ENCODE measurements around the gene AGTR2.
"Not testable (repeated sequence)": the region's sequence is repeated elsewhere in the genome, so short reads cannot be mapped to it uniquely, and the experiment has no call there.

The AGTR2 gene, protein sequence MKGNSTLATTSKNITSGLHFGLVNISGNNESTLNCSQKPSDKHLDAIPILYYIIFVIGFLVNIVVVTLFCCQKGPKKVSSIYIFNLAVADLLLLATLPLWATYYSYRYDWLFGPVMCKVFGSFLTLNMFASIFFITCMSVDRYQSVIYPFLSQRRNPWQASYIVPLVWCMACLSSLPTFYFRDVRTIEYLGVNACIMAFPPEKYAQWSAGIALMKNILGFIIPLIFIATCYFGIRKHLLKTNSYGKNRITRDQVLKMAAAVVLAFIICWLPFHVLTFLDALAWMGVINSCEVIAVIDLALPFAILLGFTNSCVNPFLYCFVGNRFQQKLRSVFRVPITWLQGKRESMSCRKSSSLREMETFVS

DNA sequence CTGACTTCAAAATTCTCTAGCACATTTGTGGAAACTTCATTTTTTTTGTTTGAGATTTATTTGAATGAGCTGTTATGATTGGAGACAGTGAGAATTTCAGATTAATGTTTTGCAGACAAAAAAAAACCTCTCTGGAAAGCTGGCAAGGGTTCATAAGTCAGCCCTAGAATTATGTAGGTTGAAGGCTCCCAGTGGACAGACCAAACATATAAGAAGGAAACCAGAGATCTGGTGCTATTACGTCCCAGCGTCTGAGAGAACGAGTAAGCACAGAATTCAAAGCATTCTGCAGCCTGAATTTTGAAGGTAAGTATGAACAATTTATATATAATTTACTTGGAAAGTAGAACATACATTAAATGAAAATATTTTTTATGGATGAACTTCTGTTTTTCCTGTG is at the start of gene AGTR2:
AGTR2 (plus strand) TSS at position 234 of the 400 bp plus-strand sequence. CDS start 1,537 bp downstream, outside the sequence.
- DNase-seq, result no peak

DNA sequence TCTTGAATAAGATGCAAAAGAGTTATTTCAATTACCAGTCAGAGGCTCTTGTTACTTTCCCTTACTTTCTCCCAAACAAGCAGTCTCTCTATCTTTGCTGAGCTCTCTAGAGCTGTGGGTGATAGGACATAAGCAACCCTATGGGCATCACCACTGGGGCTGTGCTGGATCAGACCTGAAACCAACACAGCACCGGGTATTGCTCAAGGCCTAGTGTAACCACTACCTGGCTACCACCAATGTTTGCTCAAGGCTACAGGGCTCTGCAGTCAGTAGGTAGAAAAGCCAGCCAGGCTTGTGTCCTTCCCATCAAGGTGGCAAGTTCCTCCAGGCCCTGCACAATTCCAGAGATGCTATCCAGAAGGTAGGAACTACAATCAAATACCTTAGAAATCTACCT is 35.3 kb upstream of the AGTR2 start:
- no peak for DNase-seq

DNA sequence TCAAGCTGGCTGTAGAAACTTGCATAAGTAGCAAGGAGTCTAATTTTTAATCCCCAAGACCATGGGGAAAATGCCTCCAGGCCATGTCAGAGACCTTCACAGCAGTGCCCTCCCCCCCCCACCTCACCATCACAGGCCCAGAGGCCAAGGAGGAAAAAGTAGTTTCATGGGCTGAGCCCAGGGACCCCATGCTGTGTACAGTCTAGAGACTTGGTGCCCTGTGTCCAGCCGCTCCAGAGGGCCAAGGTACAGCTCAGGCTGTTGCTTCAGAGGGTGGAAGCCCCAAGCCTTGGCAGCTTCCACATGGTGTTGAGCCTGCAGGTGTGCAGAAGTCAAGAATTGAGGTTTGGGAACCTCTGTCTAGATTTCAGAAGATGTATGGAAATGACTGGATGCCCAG is 29.3 kb upstream of the AGTR2 start:
- not testable (repeated sequence) for DNase-seq

DNA sequence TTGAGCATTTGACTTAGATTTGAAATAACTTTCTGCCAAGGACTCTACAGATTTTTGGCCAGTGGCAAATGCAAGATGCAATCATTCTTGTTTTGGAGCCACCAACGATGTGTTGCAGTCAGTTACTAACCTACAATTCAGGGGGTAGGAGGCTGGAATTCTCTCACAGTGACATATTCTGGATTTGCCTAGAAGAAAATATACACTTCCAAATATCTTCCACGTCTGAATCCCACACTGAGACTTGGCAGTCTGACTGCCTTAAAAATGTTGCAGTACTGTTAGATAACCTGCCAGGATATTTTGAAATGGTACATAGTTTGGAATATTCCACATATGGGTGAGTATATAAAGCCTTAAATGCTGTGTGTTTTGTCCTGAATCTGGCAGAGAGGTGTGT is 27.6 kb upstream of the AGTR2 start:
- DNase-seq, result no peak

DNA sequence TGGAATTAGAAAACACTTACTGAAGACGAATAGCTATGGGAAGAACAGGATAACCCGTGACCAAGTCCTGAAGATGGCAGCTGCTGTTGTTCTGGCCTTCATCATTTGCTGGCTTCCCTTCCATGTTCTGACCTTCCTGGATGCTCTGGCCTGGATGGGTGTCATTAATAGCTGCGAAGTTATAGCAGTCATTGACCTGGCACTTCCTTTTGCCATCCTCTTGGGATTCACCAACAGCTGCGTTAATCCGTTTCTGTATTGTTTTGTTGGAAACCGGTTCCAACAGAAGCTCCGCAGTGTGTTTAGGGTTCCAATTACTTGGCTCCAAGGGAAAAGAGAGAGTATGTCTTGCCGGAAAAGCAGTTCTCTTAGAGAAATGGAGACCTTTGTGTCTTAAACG is 2.4 kb downstream of the AGTR2 start:
- no peak for DNase-seq

DNA sequence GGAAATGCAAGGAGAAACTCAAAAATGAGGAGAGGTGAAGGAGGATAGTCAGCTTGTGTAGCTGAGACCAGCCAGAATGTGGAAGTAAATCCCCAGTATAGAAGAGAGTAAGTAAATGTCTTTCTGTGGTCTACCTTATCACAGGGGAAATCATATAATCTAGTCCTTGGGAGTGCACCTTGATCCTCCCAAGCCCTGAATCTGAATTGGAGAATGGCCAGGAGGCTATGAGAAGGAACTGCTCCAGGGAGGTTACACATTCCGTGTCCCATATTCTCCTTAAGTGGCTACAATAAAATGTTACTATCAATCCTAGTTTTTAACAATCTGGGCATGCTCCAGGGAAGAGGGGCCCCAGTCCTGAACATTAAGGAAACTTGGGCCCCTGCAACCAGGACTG is 10.8 kb downstream of the AGTR2 start:
- no peak for DNase-seq

DNA sequence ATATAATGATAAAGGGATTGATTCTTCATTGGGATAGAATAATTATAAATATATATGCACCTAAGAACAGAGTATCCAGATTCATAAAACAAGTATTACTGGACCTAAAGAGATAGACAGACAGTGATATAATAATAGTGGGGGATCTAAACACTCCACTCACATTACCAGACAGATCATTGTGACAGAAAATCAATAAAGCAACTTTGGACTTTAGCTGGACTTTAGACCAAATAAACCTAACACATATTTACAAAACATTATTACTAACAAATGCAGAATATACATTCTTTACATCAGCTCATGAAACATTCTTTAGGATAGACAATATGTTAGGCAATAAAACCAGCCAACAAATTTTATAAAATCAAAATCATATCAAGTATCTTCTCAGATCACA is 14.6 kb downstream of the AGTR2 start:
- no peak for DNase-seq

DNA sequence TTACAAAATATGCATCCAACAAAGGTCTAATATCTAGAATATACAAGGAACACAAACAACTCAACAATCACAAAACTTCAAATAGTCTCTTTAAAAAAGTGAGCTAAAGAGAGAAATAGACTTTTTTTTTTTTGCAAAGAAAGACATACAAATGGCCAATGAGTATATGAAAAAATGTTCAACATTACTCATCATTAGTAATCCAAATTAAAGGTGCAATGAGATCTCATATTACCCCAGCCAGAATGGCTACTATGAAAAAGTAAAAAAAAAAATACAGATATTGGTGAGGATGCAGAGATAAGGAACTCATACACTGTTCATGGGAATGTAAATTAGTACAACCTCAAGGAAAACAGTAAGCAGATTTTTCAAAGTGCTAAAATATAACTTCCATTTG is 24.1 kb downstream of the AGTR2 start:
- DNase-seq, result no peak

DNA sequence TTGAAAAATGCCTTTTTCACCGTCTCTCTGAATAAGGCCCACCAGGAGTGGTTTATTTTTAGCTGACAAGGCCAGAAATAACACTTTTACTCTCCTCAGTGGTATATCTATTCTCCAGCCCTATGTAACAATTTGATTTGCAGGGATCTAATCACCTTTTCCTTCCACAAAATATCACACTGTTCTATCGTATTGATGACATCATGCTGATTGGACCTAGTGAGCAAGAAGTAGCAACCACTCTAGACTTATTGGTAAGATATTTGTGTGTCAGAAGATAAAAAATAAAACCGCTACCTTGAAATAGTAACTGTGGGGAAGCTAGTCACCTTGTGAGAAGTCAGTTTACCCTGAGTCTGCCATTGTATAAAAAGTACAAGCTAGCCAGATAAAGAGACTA is 27.7 kb downstream of the AGTR2 start:
- DNase-seq, result no peak

DNA sequence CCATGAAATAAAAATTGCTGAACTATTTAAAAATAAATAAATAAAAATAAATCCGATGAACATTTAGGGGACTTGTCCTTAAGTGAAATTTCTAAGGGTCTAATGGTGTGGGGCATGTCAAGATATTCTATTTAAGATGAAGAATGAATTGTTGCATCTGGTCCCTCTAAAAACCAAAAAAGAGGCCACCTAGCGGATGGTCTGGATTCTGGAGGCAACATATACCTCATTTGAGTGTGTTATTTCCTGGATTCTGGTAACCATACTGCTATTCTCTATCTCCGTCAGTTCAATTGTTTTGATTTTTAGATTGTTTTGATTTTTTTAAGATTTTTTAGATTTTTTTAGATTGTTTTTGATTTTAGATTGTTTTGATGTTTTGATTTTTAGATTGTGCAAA is 28.3 kb downstream of the AGTR2 start:
- no peak for DNase-seq

DNA sequence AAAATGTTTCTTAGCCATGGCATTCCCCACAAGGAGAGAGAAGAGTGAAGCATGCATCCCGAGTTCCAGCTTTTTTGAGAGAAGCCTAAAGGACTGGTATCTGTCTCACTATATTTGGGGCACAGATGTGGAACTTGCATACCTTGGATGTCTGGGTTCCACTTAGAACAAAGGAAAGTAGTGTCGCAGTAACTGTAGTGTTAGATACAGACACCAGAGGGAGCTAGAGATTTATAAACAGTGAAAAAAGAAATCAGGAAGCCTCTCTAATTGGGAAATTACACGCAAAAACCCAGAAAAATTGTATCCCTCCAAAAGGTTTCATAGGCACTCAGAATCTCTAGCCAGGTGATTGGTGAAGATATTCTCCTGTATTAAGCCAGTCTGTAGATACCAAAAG is 34.4 kb downstream of the AGTR2 start:
- no peak for DNase-seq

DNA sequence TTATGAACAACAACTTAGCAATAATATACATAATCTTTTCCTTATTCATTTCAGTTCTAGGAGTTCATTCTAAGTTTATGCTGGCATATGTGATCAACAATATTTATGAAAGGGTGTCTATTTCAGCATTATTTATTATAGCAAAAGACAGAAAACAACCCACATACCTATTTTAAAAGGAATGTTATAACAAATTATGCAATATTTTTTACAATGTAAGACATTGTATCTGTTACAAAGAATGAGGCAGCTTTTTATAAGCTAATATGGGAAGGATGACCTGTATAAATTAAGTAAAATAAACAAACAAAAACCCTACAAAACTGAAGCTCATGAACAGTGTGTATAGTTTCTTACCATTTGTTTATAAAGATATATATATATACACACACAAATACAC is 42.7 kb downstream of the AGTR2 start:
- no peak for DNase-seq

DNA sequence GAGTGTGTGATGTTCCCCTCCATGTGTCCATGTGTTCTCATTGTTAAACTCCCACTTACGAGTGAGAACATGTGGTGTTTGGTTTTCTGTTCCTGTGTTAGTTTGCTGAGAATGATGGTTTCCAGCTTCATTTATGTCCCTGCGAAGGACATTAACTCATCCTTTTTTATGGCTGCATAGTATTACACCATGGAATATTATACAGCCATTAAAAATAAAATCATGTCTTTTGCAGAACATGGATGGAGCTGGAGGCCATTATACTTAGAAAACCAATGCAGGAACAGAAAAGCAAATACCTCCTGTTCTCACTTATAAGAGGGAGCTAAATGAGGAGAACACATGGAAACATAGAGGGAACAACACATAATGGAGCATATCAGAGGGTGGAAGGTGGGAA is 46.5 kb downstream of the AGTR2 start:
- not testable (repeated sequence) for DNase-seq
